Peyer's patch (tissue), 4 donors: Measurements from ENCODE around the gene STH.

ENCODE experiments used
- CTCF ChIP-seq, 6 experiments: fragments of 450-650 bp in 4 of 6; fragments of 200-600 bp in 2 of 6; sonication (generic) in 1 of 6; IDR thresholded peaks; one replicate each; pipeline ENCODE4 v1.5.1; 2017 to 2019; ENCODE audit warnings: antibody characterized with exemption in 6 of 6, mild to moderate bottlenecking in 3 of 6, moderate library complexity in 1 of 6
- POLR2A ChIP-seq, 2 donors: fragments of 450-650 bp; IDR thresholded peaks; one replicate each; pipeline ENCODE4 v1.5.1; 2017; ENCODE audit warnings: antibody characterized with exemption in 2 of 2, mild to moderate bottlenecking in 2 of 2, moderate library complexity in 2 of 2

GRCh38 chr17:46000292-46000691 lies 1.2 kb downstream of the STH start:
- TF ChIP-seq POLR2A (IDR thresholded peaks at IDR 0.05) (no peak), CTCF (IDR thresholded peaks at IDR 0.05) (no peak)
